Parathyroid adenoma (tissue), 2 donors: ENCODE measurements around the gene DPM3.
"Not testable (repeated sequence)": the region's sequence is repeated elsewhere in the genome, so short reads cannot be mapped to it uniquely, and the experiment has no call there.

Experiments used
- H2AFZ ChIP-seq: fragments of 300-600 bp; sonication (generic); one replicate; pipeline ENCODE4 v1.7.0; 2017; ENCODE audit warnings: antibody characterized with exemption, mild to moderate bottlenecking
- H3K27ac ChIP-seq: fragments of 300-600 bp; sonication (generic); one replicate; pipeline ENCODE4 v1.7.0; 2017
- H3K27me3 ChIP-seq: fragments of 300-600 bp; sonication (generic); one replicate; pipeline ENCODE4 v1.7.0; 2017; ENCODE audit warnings: low read length; ENCODE audit not compliant: control insufficient read depth, insufficient read depth
- H3K36me3 ChIP-seq: fragments of 300-600 bp; sonication (generic); one replicate; pipeline ENCODE4 v1.7.0; 2017; ENCODE audit warnings: low read length; ENCODE audit not compliant: control insufficient read depth, insufficient read depth
- H3K4me1 ChIP-seq: fragments of 300-600 bp; sonication (generic); one replicate; pipeline ENCODE4 v1.7.0; 2017; ENCODE audit warnings: control low read depth
- H3K4me2 ChIP-seq: fragments of 300-600 bp; sonication (generic); one replicate; pipeline ENCODE4 v1.7.0; 2017; ENCODE audit warnings: low read length
- H3K4me3 ChIP-seq: fragments of 300-600 bp; sonication (generic); one replicate; pipeline ENCODE4 v1.7.0; 2017; ENCODE audit warnings: low read depth, low read length
- H3K79me2 ChIP-seq: fragments of 300-600 bp; sonication (generic); one replicate; pipeline ENCODE4 v1.7.0; 2017; ENCODE audit warnings: control low read depth
- H3K9ac ChIP-seq: fragments of 300-600 bp; sonication (generic); one replicate; pipeline ENCODE4 v1.7.0; 2017; ENCODE audit warnings: mild to moderate bottlenecking
- H3K9me3 ChIP-seq: fragments of 300-600 bp; sonication (generic); one replicate; pipeline ENCODE4 v1.7.0; 2017; ENCODE audit warnings: low read length; ENCODE audit not compliant: control insufficient read depth
- CTCF ChIP-seq: fragments of 300-600 bp; sonication (generic); IDR thresholded peaks from one replicate; pipeline ENCODE4 v1.7.0; 2017; ENCODE audit warnings: antibody characterized with exemption, mild to moderate bottlenecking
- donor health status: primary hyperparathyroidism.

The DPM3 gene

GRCh38 chr1:155122308-155122707 is 18.0 kb downstream of the DPM3 start:
- no peak for TF ChIP-seq CTCF
- Histone ChIP-seq H3K27ac (no peak overlapping the region), H3K4me1 (no peaks in the 10 kb centered on the region), H3K9ac (no peak overlapping the region), H3K9me3 (no peaks in the 10 kb centered on the region), H3K4me2 (no peak overlapping the region), H3K79me2 (no peaks in the 10 kb centered on the region), H3K36me3 (no peaks in the 10 kb centered on the region), H3K4me3 (no peak overlapping the region), H3K27me3 (no peaks in the 10 kb centered on the region), H2AFZ (no peak overlapping the region)

- Histone ChIP-seq H3K4me2 (no peak overlapping the region), H3K9ac (no peak overlapping the region), H3K4me3 (no peak overlapping the region), H3K9me3 (no peaks in the 10 kb centered on the region), H3K36me3 (no peaks in the 10 kb centered on the region), H3K79me2 (no peaks in the 10 kb centered on the region), H3K4me1 (no peaks in the 10 kb centered on the region), H3K27ac (no peak overlapping the region), H3K27me3 (no peaks in the 10 kb centered on the region), H2AFZ (no peak overlapping the region)
- TF ChIP-seq CTCF = no peak
Observed at GRCh38 chr1:155121249-155121648, 19.1 kb downstream of the DPM3 start.

GRCh38 chr1:155120253-155120652 is 20.1 kb downstream of the DPM3 start:
- Histone ChIP-seq H3K36me3 (no peaks in the 10 kb centered on the region), H3K27me3 (no peaks in the 10 kb centered on the region), H3K4me3 (no peak overlapping the region), H3K9me3 (no peaks in the 10 kb centered on the region), H3K79me2 (no peaks in the 10 kb centered on the region), H2AFZ (no peak overlapping the region), H3K9ac (no peak overlapping the region), H3K4me2 (no peak overlapping the region), H3K4me1 (no peaks in the 10 kb centered on the region), H3K27ac (no peak overlapping the region)
- no peak for TF ChIP-seq CTCF

GRCh38 chr1:155118090-155118489 is 22.2 kb downstream of the DPM3 start:
- H3K36me3 ChIP-seq, H3K4me2 ChIP-seq, H2AFZ ChIP-seq, H3K9me3 ChIP-seq, H3K4me1 ChIP-seq, H3K27ac ChIP-seq, H3K79me2 ChIP-seq, H3K27me3 ChIP-seq, H3K9ac ChIP-seq, H3K4me3 ChIP-seq: not testable (repeated sequence)

- Histone ChIP-seq H3K4me3 (no peak overlapping the region), H3K9ac (no peak overlapping the region), H3K27me3 (no peaks in the 10 kb centered on the region), H3K9me3 (no peaks in the 10 kb centered on the region), H2AFZ (no peak overlapping the region), H3K79me2 (no peaks in the 10 kb centered on the region), H3K36me3 (no peaks in the 10 kb centered on the region), H3K27ac (no peak overlapping the region), H3K4me2 (no peak overlapping the region), H3K4me1 (no peaks in the 10 kb centered on the region)
- TF ChIP-seq CTCF = no peak
Observed at GRCh38 chr1:155117610-155118009, 22.7 kb downstream of the DPM3 start.
